CD4-positive, alpha-beta T cell treated with Interleukin-4 for 1 hour (primary cell): ENCODE measurements around the gene ABCC12.
A peak's percentile ranks its signal among the peaks of the same experiment; 100 is the strongest.
"Not testable (repeated sequence)": the region's sequence is repeated elsewhere in the genome, so short reads cannot be mapped to it uniquely, and the experiment has no call there.

Source experiments
- DNase-seq, 2 donors: peaks; one replicate each; pipeline ENCODE4 v3.0.0-alpha.2; 2020 to 2022

Gene ABCC12

GRCh38 chr16:48155926-48156789 is at the start of gene ABCC12:
TSS of gene ABCC12 (minus strand) at chr16:48155993. CDS start at chr16:48146424, 9,569 bp downstream.
- DNase-seq, result no peak

DNA sequence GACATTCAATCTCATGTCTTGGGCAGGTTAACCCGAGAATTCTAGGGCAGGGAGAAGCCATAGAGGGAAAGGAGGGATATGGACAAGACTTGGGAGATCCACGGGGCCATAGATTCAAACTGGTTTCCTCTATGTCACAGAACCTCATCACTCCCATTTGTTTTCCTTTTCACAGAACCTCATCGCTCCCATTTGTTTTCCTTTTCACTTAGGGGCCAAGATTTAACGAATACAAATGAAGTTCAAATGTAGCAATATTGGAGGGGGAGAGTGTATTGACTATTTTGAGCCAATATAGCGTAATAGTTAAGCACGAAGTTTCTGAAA is 49.0 kb upstream of the ABCC12 start:
- no peak for DNase-seq

DNA sequence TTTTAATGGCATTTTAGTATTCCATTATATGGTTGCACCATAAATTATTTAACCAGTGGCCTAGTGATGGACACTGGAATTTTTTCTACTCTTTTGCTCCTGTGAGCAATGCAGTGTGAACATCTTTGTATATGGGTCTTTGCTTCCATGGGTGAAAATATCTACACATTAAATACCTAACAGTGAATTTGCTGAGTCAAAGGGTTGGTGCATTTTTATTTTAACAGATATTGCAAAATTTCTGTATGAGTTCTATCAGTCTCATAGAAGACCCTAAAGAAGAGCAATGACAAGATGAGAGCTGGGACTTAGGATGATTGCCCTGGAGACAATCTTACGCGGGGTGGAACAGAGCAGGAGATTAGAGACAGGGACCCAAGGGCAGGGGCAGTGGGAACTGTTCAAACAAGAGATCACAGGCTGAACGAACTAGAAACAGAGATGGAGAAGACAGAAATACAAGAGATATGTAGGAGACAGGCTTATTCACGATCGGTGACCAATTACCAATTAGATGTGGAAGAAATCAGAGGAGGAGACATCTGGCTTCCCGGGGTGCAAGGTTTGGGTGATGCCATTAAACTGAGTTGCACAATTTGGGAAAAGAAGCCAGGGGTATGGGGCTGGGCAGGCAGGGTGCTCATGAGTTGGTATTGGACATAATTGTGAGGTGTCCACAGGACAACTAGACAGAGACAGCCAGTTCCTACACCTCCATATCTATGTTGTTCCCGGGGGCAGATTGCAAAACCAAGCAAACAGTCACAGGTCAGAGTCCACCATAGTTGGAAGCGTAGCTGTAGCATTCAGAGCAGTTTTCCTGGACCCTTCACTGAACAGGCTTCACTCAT is 48.4 kb upstream of the ABCC12 start:
- no peak for DNase-seq

GRCh38 chr16:48201515-48202201 is 45.9 kb upstream of the ABCC12 start:
- no peak for DNase-seq

- DNase-seq, result no peak
Measured at GRCh38 chr16:48197294-48197693, 41.5 kb upstream of the ABCC12 start.

GRCh38 chr16:48194828-48195556 is 39.2 kb upstream of the ABCC12 start:
- no peak for DNase-seq

- no peak for DNase-seq
Measured at GRCh38 chr16:48193846-48194245, 38.1 kb upstream of the ABCC12 start.

GRCh38 chr16:48188449-48189102 is 32.8 kb upstream of the ABCC12 start:
- peak; percentile 10 to 24 for DNase-seq

DNA sequence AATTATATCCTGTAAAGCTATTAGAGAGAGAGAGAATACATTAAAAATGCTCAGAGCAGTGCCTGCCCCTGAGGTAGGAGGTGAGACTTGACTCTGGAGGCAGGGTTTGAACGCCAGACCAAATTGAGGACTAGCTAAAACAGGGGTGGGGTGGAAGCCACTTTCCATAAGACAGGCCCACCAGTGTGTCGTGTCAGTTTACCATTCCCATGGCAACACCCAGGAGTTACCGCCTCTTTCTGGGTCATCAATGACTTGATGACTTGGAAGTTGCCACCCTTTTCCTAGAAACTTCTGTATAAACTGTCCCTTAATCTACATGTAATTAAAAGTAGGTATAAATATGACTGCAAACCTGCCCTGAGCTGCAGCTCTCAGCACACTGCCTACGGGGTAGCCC is 32.0 kb upstream of the ABCC12 start:
- no peak for DNase-seq

DNA sequence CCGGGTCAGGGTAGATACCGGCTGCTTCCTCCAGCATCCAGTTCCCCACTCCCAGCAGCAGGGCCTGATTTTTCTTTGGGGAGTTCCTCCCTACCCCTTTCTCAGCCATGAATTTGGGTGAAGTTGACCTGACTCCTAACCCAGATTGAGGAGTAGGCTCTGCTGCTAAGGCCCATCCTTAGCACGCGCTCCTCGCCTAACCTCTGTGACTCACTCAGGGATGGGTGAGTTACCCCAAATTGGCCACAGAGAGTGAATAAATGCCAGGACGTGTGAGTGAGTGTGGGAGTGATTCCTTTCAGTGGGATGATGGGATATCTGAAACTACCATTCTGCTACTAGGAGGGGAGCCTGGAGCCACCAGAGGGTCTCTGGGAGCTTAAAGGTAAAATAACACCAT is 28.9 kb upstream of the ABCC12 start:
- no peak for DNase-seq

DNA sequence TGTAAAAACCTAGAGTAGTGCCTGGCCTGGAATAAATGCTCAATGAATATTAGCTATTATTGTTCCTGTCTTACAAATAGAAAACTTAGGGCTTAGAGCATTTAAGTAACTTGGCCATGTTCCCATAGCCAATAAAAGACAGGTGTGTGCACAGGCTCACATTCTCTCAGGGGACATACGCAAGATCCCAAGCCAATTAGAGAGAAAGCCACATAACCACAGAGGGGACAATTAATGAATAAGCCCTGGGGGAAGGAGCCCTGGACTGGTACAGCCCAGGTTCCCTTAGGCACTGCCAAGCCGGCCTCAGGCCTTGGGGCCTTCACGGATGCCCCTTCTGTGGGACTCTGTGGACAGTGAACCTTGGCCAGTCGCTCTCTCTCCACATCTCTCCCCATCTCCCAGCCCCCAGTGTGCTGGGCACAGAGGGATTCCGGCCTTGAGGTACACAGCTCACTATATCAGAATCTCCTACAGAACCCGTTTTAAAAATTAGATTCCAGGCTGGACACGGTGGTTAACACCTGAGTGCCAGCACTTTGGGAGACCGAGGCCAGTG is 27.3 kb upstream of the ABCC12 start:
- DNase-seq, result no peak

DNA sequence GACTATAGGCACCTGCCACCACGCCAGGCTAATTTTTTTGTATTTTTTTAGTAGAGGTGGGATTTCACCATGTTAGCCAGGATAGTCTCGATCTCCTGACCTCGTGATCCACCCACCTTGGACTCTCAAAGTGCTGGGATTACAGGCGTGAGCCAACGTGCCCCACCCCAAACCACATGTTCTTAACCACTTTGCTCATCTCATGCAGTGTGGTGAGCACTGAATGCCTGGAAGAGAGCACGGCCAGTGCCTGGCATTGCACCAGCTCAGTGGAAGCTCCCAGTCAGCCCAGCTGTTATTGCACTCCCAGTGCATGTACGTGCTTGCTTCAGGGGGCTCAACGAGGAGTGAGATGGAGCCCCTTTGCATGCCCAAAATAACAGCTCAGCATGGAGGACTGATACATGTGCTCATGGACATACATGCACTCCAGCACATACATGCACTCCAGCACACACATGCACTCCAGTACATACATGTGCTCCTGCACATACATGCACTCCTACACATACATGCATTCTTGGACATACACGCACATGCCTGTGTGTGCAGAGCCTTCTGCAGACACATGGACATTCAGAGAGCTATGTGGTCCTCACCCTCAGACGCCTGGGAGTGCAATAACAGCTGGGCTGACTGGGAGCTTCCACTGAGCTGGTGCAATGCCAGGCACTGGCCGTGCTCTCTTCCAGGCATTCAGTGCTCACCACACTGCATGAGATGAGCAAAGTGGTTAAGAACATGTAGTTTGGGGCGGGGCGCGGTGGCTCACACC is 26.1 kb upstream of the ABCC12 start:
- not testable (repeated sequence) for DNase-seq

GRCh38 chr16:48180868-48181480 is 25.2 kb upstream of the ABCC12 start:
- no peak for DNase-seq

DNA sequence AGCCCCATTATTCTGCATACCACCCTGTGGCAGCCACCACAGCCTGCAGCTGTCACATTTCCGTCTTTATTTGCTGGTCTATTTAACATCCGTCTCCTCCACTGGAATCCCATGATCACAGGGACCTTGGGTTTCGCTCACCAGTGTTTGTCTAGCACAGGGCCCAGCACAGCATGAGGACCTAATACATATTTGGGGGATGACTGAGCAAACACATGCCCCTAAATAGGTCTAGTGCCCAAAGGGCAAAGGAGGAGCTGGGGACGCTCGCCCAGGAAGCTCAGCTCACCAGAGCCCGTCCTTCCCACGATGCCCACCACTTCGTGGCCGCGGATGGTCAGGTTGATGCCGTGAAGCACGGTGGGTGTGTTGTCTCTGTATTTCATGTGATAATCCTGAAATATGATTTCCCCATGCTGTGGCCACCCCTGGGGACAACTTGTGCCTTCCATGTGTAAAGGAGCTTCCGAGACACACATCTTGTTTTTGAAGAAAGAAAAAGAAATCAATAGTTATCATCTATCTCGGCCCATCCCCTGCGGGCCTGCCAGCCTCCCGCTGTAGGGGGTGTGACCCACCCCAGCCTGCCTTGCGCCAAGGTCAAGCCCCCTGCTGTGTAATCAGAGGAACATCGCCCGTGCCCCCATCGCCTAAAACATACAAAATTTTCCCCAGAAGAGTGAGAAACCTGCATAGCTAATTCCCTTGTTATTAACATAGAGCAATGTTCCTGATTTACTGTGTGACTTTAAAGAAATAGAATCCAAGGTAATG is 21.0 kb upstream of the ABCC12 start:
- no peak for DNase-seq

DNA sequence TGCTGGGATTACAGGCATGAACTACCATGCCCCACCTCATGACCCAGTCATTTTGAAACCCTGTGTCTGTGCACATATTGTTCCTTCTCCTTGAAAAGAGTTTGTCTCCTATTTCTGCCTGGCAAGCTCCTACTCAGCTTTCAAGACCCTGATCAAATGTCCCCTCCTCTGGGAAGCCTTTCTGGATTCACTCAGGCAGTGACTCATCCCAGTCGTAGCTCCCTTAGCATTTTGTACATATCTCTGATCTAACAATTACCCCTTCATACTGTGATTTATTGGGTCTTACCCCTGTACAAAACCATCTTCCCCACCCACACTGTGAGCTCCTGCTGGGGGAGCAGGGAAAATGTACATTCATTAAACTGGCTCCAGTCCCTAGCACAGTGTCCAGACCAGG is 18.1 kb upstream of the ABCC12 start:
- no peak for DNase-seq

- no peak for DNase-seq
Measured at GRCh38 chr16:48172682-48173081, 16.9 kb upstream of the ABCC12 start.

- DNase-seq, result no peak
Measured at GRCh38 chr16:48169896-48170295, 14.1 kb upstream of the ABCC12 start.

DNA sequence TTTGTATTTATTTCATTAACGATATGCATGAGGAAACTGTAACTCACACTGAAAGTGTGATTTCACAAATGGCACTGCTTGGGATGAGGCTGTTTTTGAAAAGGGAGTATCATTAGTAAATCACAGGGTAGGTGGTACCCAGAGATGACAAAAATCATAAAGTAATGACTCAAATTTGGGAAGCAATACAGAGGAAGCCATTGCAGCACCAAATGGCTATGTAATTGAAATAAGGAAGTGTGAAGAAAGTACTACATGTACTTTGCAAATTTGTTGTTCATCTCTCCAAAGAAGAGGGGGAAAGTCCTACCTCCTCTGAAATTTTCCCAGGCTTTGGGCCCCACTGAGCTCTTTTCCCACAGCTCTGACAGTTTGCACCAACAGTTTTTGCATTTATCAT is 12.3 kb upstream of the ABCC12 start:
- no peak for DNase-seq

DNA sequence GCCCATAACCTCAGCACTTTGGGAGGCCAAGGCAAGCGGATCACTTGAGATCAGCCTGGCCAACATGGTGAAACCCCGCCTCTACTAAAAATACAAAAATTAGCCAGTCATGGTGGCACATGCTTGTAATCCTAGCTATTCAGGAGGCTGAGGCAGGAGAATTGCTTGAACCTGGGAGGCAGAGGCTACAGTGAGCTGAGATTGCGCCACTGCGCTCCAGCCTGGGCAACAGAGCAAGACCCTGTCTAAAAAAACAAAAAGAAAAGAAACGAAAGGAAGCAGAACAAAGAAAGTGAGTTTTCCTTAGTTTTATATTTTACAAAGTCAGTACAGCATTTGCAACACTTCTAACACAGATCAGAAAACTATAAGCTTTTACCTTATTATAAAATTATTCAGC is 10.8 kb upstream of the ABCC12 start:
- not testable (repeated sequence) for DNase-seq
